Measurements from ENCODE around the gene SEMA6A. TPM values are rescaled to one million over a fixed set of nuclear protein-coding genes. Genes with fewer than 3 reads are reported as not detected.

Gene SEMA6A
- polyA plus RNA-seq, 1 donor (not counting 4 experiments of a cell fraction or from before 2014, with no cell fraction given) = 0.68 TPM

GRCh38 chr5:116567106-116567505 lies 7.5 kb downstream of the SEMA6A start:
- TF ChIP-seq EZH2 (IDR thresholded peaks at IDR 0.05; ENCODE audit: low read length) (no peak), CTCF (optimal IDR thresholded peaks at IDR 0.05 in 1 of 3, IDR thresholded peaks at IDR 0.05 in 1 of 3, conservative IDR thresholded peaks at IDR 0.05 in 1 of 3; ENCODE audit: extremely low read depth in 1 of 3, insufficient read depth in 2 of 3, low read length in 3 of 3) (no peak)
- FAIRE-seq = no peak
- no peak for DNase-seq (ENCODE audit: low read depth, low spot score)
- Histone ChIP-seq H2AFZ (ENCODE audit: control insufficient read depth, low read length) (no peak overlapping the region), H3K79me2 (ENCODE audit: control insufficient read depth, insufficient read depth, low read length) (no peaks in the 10 kb centered on the region), H3K4me3 (ENCODE audit: control insufficient read depth in 2 of 3, extremely low read depth in 1 of 3, insufficient read depth in 2 of 3, low read depth in 1 of 3, low read length in 3 of 3) (no peak overlapping the region), H3K27ac (ENCODE audit: control insufficient read depth, insufficient read depth, low read length) (no peak overlapping the region), H4K20me1 (ENCODE audit: control insufficient read depth, extremely low read depth, insufficient read depth, low read length) (no peaks in the 10 kb centered on the region), H3K4me1 (ENCODE audit: control insufficient read depth, extremely low read depth, insufficient read depth, low read length) (no peaks in the 10 kb centered on the region), H3K9me1 (ENCODE audit: control insufficient read depth, extremely low read depth, insufficient read depth, low read length) (no peaks in the 10 kb centered on the region), H3K4me2 (ENCODE audit: control insufficient read depth, extremely low read depth, insufficient read depth, low read depth, low read length) (no peak overlapping the region), H3K27me3 (ENCODE audit: control insufficient read depth, extremely low read depth, insufficient read depth, low read length) (peaks cover 21% of the 10 kb centered on the region), H3K36me3 (ENCODE audit: control insufficient read depth in 2 of 2, extremely low read depth in 1 of 2, insufficient read depth in 2 of 2, low read length in 2 of 2) (no peaks in the 10 kb centered on the region), H3K9me3 (ENCODE audit: control insufficient read depth, low read depth, low read length) (no peaks in the 10 kb centered on the region), H3K9ac (ENCODE audit: control insufficient read depth, extremely low read depth, insufficient read depth, low read length) (no peak overlapping the region)
- dilution Hi-C loops (cut with MboI; ENCODE audit: extremely low pct_ligation_motif_present, low sequenced_read_pairs) = no loop called here

- FAIRE-seq (no peak), DNase-seq (ENCODE audit: low read depth, low spot score) (no peak)
- Histone ChIP-seq H3K79me2 (ENCODE audit: control insufficient read depth, insufficient read depth, low read length) (no peaks in the 10 kb centered on the region), H3K27ac (ENCODE audit: control insufficient read depth, insufficient read depth, low read length) (no peak overlapping the region), H3K36me3 (ENCODE audit: control insufficient read depth in 2 of 2, extremely low read depth in 1 of 2, insufficient read depth in 2 of 2, low read length in 2 of 2) (no peaks in the 10 kb centered on the region), H3K27me3 (ENCODE audit: control insufficient read depth, extremely low read depth, insufficient read depth, low read length) (peaks cover 17% of the 10 kb centered on the region), H3K4me3 (ENCODE audit: control insufficient read depth in 2 of 3, extremely low read depth in 1 of 3, insufficient read depth in 2 of 3, low read depth in 1 of 3, low read length in 3 of 3) (no peak overlapping the region), H3K4me2 (ENCODE audit: control insufficient read depth, extremely low read depth, insufficient read depth, low read depth, low read length) (no peak overlapping the region), H3K9ac (ENCODE audit: control insufficient read depth, extremely low read depth, insufficient read depth, low read length) (no peak overlapping the region), H3K4me1 (ENCODE audit: control insufficient read depth, extremely low read depth, insufficient read depth, low read length) (no peaks in the 10 kb centered on the region), H2AFZ (ENCODE audit: control insufficient read depth, low read length) (no peak overlapping the region), H3K9me3 (ENCODE audit: control insufficient read depth, low read depth, low read length) (no peaks in the 10 kb centered on the region), H3K9me1 (ENCODE audit: control insufficient read depth, extremely low read depth, insufficient read depth, low read length) (no peaks in the 10 kb centered on the region), H4K20me1 (ENCODE audit: control insufficient read depth, extremely low read depth, insufficient read depth, low read length) (no peaks in the 10 kb centered on the region)
- dilution Hi-C loops (cut with MboI; ENCODE audit: extremely low pct_ligation_motif_present, low sequenced_read_pairs) = no loop called here
- TF ChIP-seq EZH2 (IDR thresholded peaks at IDR 0.05; ENCODE audit: low read length) (no peak), CTCF (optimal IDR thresholded peaks at IDR 0.05 in 1 of 3, IDR thresholded peaks at IDR 0.05 in 1 of 3, conservative IDR thresholded peaks at IDR 0.05 in 1 of 3; ENCODE audit: extremely low read depth in 1 of 3, insufficient read depth in 2 of 3, low read length in 3 of 3) (no peak)
Measured at GRCh38 chr5:116566251-116566650, 8.4 kb downstream of the SEMA6A start.
